H9 (cell line): ENCODE results near the gene ZBTB47. TPM values are rescaled to one million over a fixed set of nuclear protein-coding genes. Genes with fewer than 3 reads are reported as not detected.

Source experiments
- DNase-seq: peaks from one replicate; pipeline ENCODE4 v3.0.0-alpha.2; 2017
- H2AFZ ChIP-seq: one replicate; pipeline ENCODE4 v1.6.1; 2013; ENCODE audit warnings: mild to moderate bottlenecking, low read length, control low read depth, moderate library complexity
- H2AK5ac ChIP-seq: 2 replicates; pipeline ENCODE4 v1.6.1; 2013; ENCODE audit warnings: low read length, control low read depth, mixed read lengths; ENCODE audit not compliant: insufficient read length
- H2BK120ac ChIP-seq: one replicate; pipeline ENCODE4 v1.6.1; 2013; ENCODE audit warnings: low read depth, mild to moderate bottlenecking, low read length, control low read depth, inconsistent platforms; ENCODE audit not compliant: poor library complexity, severe bottlenecking
- H2BK12ac ChIP-seq: 2 replicates; pipeline ENCODE4 v1.6.1; 2013; ENCODE audit warnings: low read length, control low read depth, mixed read lengths, low read depth; ENCODE audit not compliant: insufficient read length
- H2BK15ac ChIP-seq: 2 replicates; pipeline ENCODE4 v1.6.1; 2013; ENCODE audit warnings: low read depth, low read length, control low read depth
- H2BK20ac ChIP-seq: one replicate; pipeline ENCODE4 v1.6.1; 2013; ENCODE audit warnings: low read depth, mild to moderate bottlenecking, low read length, control low read depth, inconsistent platforms; ENCODE audit not compliant: poor library complexity, severe bottlenecking
- H2BK5ac ChIP-seq: 2 replicates; pipeline ENCODE4 v1.6.1; 2013; ENCODE audit warnings: low read length, control low read depth, mixed read lengths; ENCODE audit not compliant: insufficient read length
- H3K14ac ChIP-seq: 2 replicates; pipeline ENCODE4 v1.6.1; 2013; ENCODE audit warnings: low read length, control low read depth; ENCODE audit not compliant: insufficient read depth
- H3K18ac ChIP-seq: 2 replicates; pipeline ENCODE4 v1.6.1; 2013; ENCODE audit warnings: low read depth, mild to moderate bottlenecking, mixed read lengths, low read length, control low read depth; ENCODE audit not compliant: insufficient read length
- H3K23ac ChIP-seq: 2 replicates; pipeline ENCODE4 v1.6.1; 2013; ENCODE audit warnings: low read length, control low read depth, mixed read lengths, low read depth; ENCODE audit not compliant: insufficient read length
- H3K23me2 ChIP-seq: 2 replicates; pipeline ENCODE4 v1.6.1; 2013; ENCODE audit warnings: low read depth, mild to moderate bottlenecking, mixed read lengths, low read length, control low read depth; ENCODE audit not compliant: insufficient read length, poor library complexity, severe bottlenecking
- H3K27ac ChIP-seq: 2 replicates; pipeline ENCODE4 v1.5.1; 2013; ENCODE audit warnings: low read length, control low read depth, mixed read lengths, low read depth; ENCODE audit not compliant: insufficient read length
- H3K27me3 ChIP-seq: 2 replicates; pipeline ENCODE4 v1.6.1; 2013; ENCODE audit warnings: low read length, control low read depth, inconsistent platforms; ENCODE audit not compliant: insufficient read depth
- H3K4ac ChIP-seq: 2 replicates; pipeline ENCODE4 v1.6.1; 2013; ENCODE audit warnings: low read depth, mild to moderate bottlenecking, control low read depth, inconsistent platforms, low read length, moderate library complexity
- H3K4me1 ChIP-seq: 2 replicates; pipeline ENCODE4 v1.6.1; 2013; ENCODE audit warnings: low read length, control low read depth, inconsistent platforms; ENCODE audit not compliant: insufficient read depth
- H3K4me2 ChIP-seq: 2 replicates; pipeline ENCODE4 v1.6.1; 2013; ENCODE audit warnings: low read length, control low read depth, mixed read lengths; ENCODE audit not compliant: insufficient read length, insufficient read depth
- H3K56ac ChIP-seq: 2 replicates; pipeline ENCODE4 v1.6.1; 2013; ENCODE audit warnings: low read depth, mild to moderate bottlenecking, mixed read lengths, low read length, control low read depth; ENCODE audit not compliant: insufficient read length
- H3K79me1 ChIP-seq: 2 replicates; pipeline ENCODE4 v1.6.1; 2013; ENCODE audit warnings: low read depth, mild to moderate bottlenecking, moderate library complexity, low read length, control low read depth, inconsistent platforms; ENCODE audit not compliant: insufficient read depth, poor library complexity, severe bottlenecking
- H3K79me2 ChIP-seq: 2 replicates; pipeline ENCODE4 v1.6.1; 2013; ENCODE audit warnings: low read length, control low read depth, inconsistent platforms; ENCODE audit not compliant: insufficient read depth
- H3K9ac ChIP-seq: 2 replicates; pipeline ENCODE4 v1.6.1; 2013; ENCODE audit warnings: low read length, control low read depth, mixed read lengths; ENCODE audit not compliant: insufficient read length; ENCODE audit errors: extremely low read depth
- H3K9me3 ChIP-seq: one replicate; pipeline ENCODE4 v1.6.1; 2013; ENCODE audit warnings: low read depth, low read length, inconsistent platforms; ENCODE audit not compliant: control insufficient read depth
- H3T11ph ChIP-seq: one replicate; pipeline ENCODE4 v1.6.1; 2013; ENCODE audit warnings: mild to moderate bottlenecking, low read length, control low read depth, inconsistent platforms
- H4K20me1 ChIP-seq: one replicate; pipeline ENCODE4 v1.6.1; 2013; ENCODE audit not compliant: control insufficient read depth, insufficient read length, insufficient read depth
- H4K5ac ChIP-seq: 2 replicates; pipeline ENCODE4 v1.6.1; 2013; ENCODE audit warnings: low read depth, mild to moderate bottlenecking, mixed read lengths, low read length, control low read depth; ENCODE audit not compliant: insufficient read length
- H4K8ac ChIP-seq: replicated peaks from 2 replicates; pipeline ENCODE4 v1.6.1; 2013; ENCODE audit warnings: low read length, control low read depth, mixed read lengths, low read depth; ENCODE audit not compliant: insufficient read length
- H4K91ac ChIP-seq: 2 replicates; pipeline ENCODE4 v1.6.1; 2013; ENCODE audit warnings: low read depth, mild to moderate bottlenecking, moderate library complexity, mixed read lengths, low read length, control low read depth; ENCODE audit not compliant: insufficient read length
- H3K27ac Mint-ChIP-seq, 3 experiments: 2 replicates in 2 of 3; 3 replicates in 1 of 3; pipeline ENCODE4 v1.8.0; 2020 to 2021; ENCODE audit warnings: mixed read lengths in 3 of 3, mild to moderate bottlenecking in 1 of 3, moderate library complexity in 1 of 3
- H3K27me3 Mint-ChIP-seq: 2 replicates; pipeline ENCODE4 v1.8.0; 2021; ENCODE audit warnings: low read depth, mild to moderate bottlenecking, moderate library complexity, mixed read lengths
- H3K36me3 Mint-ChIP-seq, 3 experiments: 2 replicates in 2 of 3; 3 replicates in 1 of 3; pipeline ENCODE4 v1.8.0; 2020 to 2021; ENCODE audit warnings: low read depth in 3 of 3, mixed read lengths in 3 of 3; ENCODE audit not compliant: insufficient read depth in 1 of 3
- H3K4me1 Mint-ChIP-seq, 2 experiments: 2 replicates each; pipeline ENCODE4 v1.8.0; 2020; ENCODE audit warnings: mixed read lengths in 2 of 2
- H3K4me3 Mint-ChIP-seq, 2 experiments: 2 replicates in 1 of 2; 3 replicates in 1 of 2; pipeline ENCODE4 v1.8.0; 2020 to 2021; ENCODE audit warnings: mild to moderate bottlenecking in 2 of 2, mixed read lengths in 2 of 2, moderate library complexity in 1 of 2
- H3K9me3 Mint-ChIP-seq, 2 experiments: 2 replicates in 1 of 2; 3 replicates in 1 of 2; pipeline ENCODE4 v1.8.0; 2020; ENCODE audit warnings: mild to moderate bottlenecking in 2 of 2, mixed read lengths in 2 of 2, moderate library complexity in 1 of 2
- CTCF ChIP-seq: fragments of 200-600 bp; sonication (generic); conservative IDR thresholded peaks from 3 replicates; pipeline ENCODE4 v1.8.0; 2021; ENCODE audit warnings: antibody characterized with exemption, mild to moderate bottlenecking
- WGBS: extraction: QIAGEN DNeasy Blood & Tissue Kit; methylation state at CpG from one replicate; pipeline ENCODE4 v1.1.7; 2013; ENCODE audit warnings: missing lambda C conversion rate, low lambda C conversion rate, mixed read lengths; ENCODE audit not compliant: insufficient read length; ENCODE audit errors: extremely low coverage; 5-methylcytosine and 5-hydroxymethylcytosine counted together
- total RNA-seq: library from RNA; stranded (reverse); gene quantifications from 2 replicates; pipeline ENCODE4 v1.2.1, GENCODE V29; 2021

Gene ZBTB47
- total RNA-seq, 1 experiment from 2014 or later: 3.6 TPM

- Histone ChIP-seq H2BK15ac (no peak within 1 kb of the TSS), H3K9ac (peak within 1 kb of the TSS; percentile 8), H4K8ac (no peak within 1 kb of the TSS), H2BK120ac (no peak within 1 kb of the TSS), H3K23me2 (no peaks in the 10 kb centered on the region), H3T11ph (no peak within 1 kb of the TSS), H3K56ac (no peak within 1 kb of the TSS), H3K4me2 (no peak within 1 kb of the TSS), H2BK12ac (no peak within 1 kb of the TSS), H4K5ac (no peak within 1 kb of the TSS), H3K4me1 (no peaks in the 10 kb centered on the region; the same call in 1 of the 2 replicates), H2BK5ac (no peak within 1 kb of the TSS), H3K27me3 (no peaks in the 10 kb centered on the region), H3K23ac (no peak within 1 kb of the TSS), H3K9me3 (no peaks in the 10 kb centered on the region), H4K91ac (no peak within 1 kb of the TSS), H4K20me1 (no peaks in the 10 kb centered on the region), H2AFZ (no peak within 1 kb of the TSS), H3K4ac (no peak within 1 kb of the TSS), H2AK5ac (no peak within 1 kb of the TSS), H3K27ac (no peak within 1 kb of the TSS), H3K79me2 (no peaks in the 10 kb centered on the region), H3K14ac (no peak within 1 kb of the TSS; the same call in 1 of the 2 replicates), H3K18ac (no peak within 1 kb of the TSS), H2BK20ac (no peak within 1 kb of the TSS), H3K79me1 (no peaks in the 10 kb centered on the region)
- no peak for DNase-seq
- Mint-ChIP-seq H3K36me3 (no peaks in the 10 kb centered on the region; a peak in 1 of 7 replicates), H3K4me3 (no peak within 1 kb of the TSS), H3K27me3 (peaks cover 6% of the 10 kb centered on the region), H3K27ac (no peak within 1 kb of the TSS; a peak in 1 of 7 replicates), H3K4me1 (peaks cover 20 to 24% of the 10 kb centered on the region in 2 experiments), H3K9me3 (no peaks in the 10 kb centered on the region)
- no CpG with 5 or more reads among the region's 34 CpGs for WGBS
- no peak for TF ChIP-seq CTCF
Measured at GRCh38 chr3:42685363-42685881, 31.9 kb downstream of the ZBTB47 start, which contains the start of gene KLHL40. Gene KLHL40 (plus strand): TSS chr3:42685537. CDS start chr3:42685619, 82 bp downstream.
